NCI-H187 (cell line): ENCODE measurements around the gene AMER3.
A peak's percentile ranks its signal among the peaks of the same experiment; 100 is the strongest.

Experiments used
- DNase-seq, 2 experiments: peaks; one replicate each; lab custom pipeline; 2025; lab: John Stamatoyannopoulos, UW

The AMER3 gene

DNA sequence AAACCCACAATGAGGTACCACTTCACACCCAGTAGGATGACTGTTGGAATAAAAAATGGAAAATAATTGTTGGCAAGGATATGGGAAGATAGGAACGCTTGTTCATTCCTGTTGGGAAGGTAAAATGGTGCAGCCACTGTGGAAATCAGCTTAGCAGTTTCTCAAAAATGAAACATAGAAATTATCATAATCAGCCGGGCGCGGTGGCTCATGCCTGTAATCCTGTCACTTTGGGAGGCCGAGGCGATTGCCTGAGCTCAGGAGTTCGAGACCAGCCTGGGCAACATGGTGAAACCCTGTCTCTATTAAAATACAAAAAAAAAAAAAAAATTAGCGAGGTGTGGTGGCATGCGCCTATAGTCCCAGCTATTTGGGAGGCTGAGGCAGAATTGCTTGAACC is 23.4 kb downstream of the AMER3 start:
- DNase-seq = no peak

- DNase-seq = no peak
These were observed 30.2 kb downstream of the AMER3 start for GRCh38 chr2:130785466-130786055.

GRCh38 chr2:130786076-130786475 is 30.7 kb downstream of the AMER3 start:
- DNase-seq = no peak

GRCh38 chr2:130787841-130788240 is 32.5 kb downstream of the AMER3 start:
- no peak for DNase-seq

GRCh38 chr2:130790312-130790711 is 35.0 kb downstream of the AMER3 start:
- DNase-seq = no peak

DNA sequence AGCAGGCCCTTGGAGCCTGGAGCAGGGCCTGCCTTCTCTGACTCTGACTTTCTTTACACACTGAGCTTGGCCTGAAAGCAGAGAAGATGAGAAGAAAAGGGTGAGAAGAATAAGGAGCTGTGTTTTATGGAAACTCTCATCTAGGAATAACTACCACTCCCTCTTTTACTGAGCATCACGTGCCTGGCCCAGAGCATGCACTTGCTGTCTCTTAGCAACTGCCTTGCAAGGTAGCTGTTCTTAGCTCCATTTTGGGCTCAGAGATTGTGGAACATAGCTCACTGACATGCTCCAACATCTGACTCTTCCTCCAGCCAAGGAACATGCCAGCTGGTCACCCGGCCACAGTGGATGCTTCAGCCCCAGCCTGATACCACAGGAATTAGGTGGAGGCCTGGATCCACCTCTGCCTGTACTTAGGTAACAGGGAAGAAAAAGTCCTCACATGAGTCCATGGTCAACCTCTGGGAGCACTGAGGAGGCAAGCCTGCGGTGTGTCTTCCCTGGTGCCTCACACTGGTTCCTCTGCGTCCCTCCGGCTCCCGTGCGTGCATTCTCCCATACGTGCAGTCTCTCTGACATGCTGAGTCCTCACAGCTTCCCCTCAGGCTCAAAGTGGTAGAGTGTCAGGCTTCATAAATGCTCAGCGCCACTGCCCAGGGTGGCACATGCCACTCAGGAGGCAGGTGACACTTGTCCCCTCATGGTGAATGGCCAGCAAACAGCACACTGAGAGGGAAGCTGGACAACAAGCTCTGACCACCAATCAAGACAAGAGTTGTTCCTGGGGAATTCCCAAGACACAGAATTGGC is 35.7 kb downstream of the AMER3 start:
- no peak for DNase-seq

GRCh38 chr2:130791617-130791939 is 36.2 kb downstream of the AMER3 start:
- no peak for DNase-seq

DNA sequence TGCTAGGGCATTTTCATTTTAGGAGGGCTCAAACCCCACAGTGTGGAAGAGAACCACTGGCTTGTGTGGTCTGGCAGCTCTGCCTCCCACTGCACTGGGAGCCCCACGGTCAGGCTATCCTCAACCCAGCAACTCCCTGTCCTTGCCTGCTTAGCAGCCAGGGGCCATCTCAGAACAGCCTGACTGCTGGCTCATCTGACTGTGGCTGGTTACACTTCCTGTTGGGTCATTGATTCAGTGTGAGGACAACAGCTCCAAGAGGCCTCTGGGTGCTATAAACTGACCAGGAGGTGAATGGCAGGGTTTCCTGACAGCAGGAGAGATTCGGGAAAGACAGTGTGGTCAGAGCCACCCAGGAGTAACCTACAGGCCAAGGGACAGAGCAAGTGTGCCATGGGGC is 40.1 kb downstream of the AMER3 start:
- DNase-seq = no peak

- DNase-seq = no peak
These were observed 41.0 kb downstream of the AMER3 start for GRCh38 chr2:130796290-130796689.

- DNase-seq = peak; percentile 71 to 79
These were observed 42.4 kb downstream of the AMER3 start for GRCh38 chr2:130797493-130798435.

DNA sequence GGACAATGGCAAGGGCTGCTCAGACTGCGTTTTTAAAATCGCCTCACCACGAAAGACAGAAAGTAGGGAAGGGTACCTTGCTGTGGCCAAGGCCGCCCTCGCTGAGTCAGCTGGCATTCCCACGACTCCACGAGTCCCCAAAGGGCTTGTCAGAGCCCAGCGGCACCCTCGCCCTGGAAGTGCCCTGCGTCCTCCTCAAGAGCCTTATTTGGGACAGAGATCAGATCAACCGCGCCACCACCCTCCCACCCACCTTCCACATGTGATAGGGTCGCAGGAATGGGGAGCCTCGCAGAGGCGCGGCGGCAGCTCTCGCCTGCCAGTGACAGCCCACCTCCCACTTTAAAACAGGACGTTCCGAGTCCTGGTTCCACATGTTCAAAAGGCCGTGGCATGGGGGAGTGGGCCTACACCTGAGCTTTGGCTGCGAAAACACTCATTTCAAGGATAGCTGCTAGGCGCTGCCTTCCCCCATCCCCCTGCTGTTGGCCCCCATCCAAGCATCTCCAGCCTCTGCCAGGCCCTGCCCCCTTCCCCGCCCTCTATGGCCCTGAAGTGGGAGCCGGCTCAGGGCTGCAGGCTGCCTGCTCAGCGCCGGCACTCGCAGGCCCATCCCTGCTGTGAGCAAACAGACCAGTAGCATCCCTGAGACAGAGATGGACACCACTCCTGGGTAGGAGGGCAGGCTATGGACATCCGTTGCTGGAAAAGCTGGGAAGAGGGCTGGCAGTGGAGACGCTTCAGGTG is 43.3 kb downstream of the AMER3 start:
- DNase-seq = peak; percentile 26 to 66

- no peak for DNase-seq
These were observed 44.0 kb downstream of the AMER3 start for GRCh38 chr2:130799295-130799694.

GRCh38 chr2:130805613-130806012 is 50.3 kb downstream of the AMER3 start:
- DNase-seq = no peak

- DNase-seq = no peak
These were observed 51.0 kb downstream of the AMER3 start for GRCh38 chr2:130806370-130806769.

DNA sequence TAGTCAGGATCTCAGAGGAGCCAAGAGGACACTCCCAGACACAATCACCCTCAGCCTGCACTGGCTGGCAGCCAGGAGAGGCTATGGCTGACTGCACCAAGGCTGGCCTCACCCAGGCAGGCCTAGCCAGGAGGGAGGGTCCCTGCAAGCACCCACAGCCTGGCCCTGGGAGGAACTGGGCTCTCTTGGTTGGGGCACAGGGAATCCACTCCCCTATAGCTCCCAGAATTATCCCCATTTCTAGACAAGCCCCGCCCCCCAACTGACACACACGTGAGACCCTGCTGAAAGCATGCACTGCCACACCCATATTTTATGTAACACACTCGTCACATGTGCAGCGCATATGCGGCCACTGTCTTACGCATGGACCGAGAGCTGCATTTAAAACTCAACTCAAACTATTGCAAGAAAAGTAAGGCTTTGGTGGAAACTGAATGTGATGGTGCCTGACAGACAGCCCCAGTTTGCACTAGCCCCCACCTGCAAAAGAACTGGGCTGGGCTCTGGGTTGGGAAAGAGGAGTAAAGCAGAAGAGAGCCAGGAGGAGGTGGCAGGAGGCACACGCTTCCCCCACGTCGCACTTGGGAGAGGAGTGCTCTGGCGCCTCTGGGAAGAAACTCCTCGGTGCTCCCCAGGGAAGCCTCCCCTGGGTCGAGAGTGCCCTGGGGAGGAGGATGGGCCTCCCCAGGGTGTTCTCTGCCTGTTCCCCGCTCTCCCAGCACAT is 52.5 kb downstream of the AMER3 start:
- peak; percentile 50 to 64 for DNase-seq

- no peak for DNase-seq
These were observed 53.3 kb downstream of the AMER3 start for GRCh38 chr2:130808482-130809268.

- no peak for DNase-seq
These were observed 55.1 kb downstream of the AMER3 start for GRCh38 chr2:130810490-130810889.

DNA sequence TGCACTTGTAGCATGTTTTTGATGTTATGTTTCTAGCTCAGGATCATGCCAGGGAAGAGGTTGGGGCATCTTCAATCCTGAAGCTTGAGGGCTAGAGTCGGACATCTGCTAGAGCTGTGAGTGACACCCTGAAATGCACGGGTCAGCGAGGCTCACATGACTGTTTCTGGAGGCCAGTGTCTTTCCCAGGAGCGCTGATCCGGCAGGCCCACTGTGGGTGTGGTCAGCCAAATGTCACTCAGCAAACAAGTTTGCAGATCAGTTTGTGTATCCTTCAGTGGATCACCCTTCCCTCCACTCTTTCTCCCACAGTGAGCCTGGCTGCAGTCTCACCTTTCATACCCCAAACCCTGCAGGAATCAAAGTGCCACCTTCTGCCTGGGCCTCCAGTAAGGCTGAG is 58.4 kb downstream of the AMER3 start:
- DNase-seq = no peak

DNA sequence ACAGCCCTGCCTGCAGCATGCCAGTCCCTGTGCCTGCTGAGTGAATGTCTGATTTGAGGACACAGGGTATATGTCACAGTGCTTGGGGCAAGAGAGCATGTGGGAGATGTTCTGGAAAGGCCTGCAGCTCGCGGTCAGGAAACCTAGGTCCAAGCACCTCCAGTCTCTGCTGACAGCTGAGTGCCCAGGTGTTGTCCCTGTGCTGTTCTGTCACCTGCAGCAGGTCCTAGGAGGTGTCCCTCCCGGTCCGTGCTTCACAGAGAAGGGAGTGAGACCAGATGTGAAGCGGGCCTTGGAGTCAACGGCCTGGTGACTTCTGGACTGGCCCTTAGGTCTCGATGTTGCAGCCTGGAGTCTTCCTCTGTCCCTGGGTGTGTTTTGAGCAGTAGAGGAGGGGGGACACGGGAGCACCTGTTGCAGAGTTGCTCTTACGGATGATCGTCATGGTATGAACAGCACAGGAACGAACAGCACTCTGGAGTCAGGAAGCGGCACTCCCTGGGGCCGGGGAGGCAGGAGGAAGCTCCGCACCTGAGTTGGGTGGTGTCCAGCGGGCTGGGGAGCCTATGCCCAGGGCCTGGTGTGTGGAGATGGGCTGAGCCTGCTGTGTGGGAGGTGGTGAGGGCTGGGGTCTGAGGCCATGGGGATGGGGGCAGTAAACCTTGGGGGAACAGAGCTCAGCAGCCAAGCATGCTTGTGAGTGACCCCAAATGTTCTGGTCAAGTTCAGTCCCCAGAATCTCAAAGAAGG is 59.8 kb downstream of the AMER3 start:
- DNase-seq = no peak
